Right lobe of liver (tissue), 4 donors: Measurements from ENCODE around the gene PSMG4.

Experiments used
- POLR2A ChIP-seq: fragments of 450-650 bp; IDR thresholded peaks from one replicate; pipeline ENCODE4 v1.6.1; 2017; ENCODE audit warnings: antibody characterized with exemption, mild to moderate bottlenecking
- TF ChIP-seq, protein P1 (sequence below), 4 donors: fragments of 200-600 bp in 3 of 4; fragments of 450-650 bp in 1 of 4; IDR thresholded peaks; one replicate each; pipeline versions ENCODE4 v1.5.1 to v1.8.0; 2016 to 2022; ENCODE audit warnings: antibody characterized with exemption in 4 of 4, mild to moderate bottlenecking in 2 of 4
- donor health status: DM: no; HTN: no; CAD: no.
- donor health status: DM: no; HTN: no; CAD: no.
- donor health status: DM: no; HTN: yes; CAD: no.

DNA sequence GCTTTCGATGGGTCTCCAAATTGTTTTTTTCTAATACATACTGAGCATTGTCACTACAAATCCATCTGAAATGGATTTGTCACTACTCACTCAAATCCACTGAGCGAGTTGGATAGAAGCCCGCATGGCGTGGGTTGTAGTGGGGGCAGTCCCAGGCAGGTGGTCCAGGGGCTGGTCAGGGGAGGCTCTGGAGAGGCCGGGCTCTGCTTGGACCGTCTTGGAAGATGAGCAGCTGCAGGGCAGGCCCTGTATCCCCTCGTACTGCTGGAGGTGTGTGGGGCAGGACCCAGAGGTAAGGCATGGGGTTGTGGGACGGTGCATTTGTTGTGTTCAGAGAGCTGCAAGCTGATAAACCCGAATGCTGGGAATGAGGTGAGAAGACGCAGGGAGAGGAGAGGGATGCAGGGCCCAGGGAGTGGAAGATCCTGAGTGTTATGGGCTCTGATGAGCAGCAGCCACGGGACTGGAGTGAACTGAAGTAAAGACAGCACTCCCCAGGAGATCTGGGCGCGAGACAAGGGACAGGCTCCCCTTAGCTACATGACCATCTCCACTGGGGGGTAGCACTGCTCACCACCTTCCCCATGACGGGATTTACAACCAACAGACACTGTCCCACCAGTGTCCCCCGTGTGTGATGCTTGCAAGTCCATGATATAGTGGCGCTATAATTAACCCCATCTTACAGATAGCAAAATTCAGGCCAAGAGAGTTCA lies 45.9 kb downstream of the PSMG4 start:
- TF ChIP-seq, protein P1, sequence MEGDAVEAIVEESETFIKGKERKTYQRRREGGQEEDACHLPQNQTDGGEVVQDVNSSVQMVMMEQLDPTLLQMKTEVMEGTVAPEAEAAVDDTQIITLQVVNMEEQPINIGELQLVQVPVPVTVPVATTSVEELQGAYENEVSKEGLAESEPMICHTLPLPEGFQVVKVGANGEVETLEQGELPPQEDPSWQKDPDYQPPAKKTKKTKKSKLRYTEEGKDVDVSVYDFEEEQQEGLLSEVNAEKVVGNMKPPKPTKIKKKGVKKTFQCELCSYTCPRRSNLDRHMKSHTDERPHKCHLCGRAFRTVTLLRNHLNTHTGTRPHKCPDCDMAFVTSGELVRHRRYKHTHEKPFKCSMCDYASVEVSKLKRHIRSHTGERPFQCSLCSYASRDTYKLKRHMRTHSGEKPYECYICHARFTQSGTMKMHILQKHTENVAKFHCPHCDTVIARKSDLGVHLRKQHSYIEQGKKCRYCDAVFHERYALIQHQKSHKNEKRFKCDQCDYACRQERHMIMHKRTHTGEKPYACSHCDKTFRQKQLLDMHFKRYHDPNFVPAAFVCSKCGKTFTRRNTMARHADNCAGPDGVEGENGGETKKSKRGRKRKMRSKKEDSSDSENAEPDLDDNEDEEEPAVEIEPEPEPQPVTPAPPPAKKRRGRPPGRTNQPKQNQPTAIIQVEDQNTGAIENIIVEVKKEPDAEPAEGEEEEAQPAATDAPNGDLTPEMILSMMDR (IDR thresholded peaks at IDR 0.05), result no peak
- TF ChIP-seq POLR2A, result no peak
